HG03097 (cell line): Measurements from ENCODE around the gene LMO2.
"Not testable (repeated sequence)": the region's sequence is repeated elsewhere in the genome, so short reads cannot be mapped to it uniquely, and the experiment has no call there.

Experiments used
- ATAC-seq: cut with Tn5 transposase; IDR thresholded peaks from one replicate; pipeline ENCODE4 v1.9.1; 2021; ENCODE audit not compliant: unreplicated experiment, low FRiP score

Gene LMO2

GRCh38 chr11:33829430-33830141, 62.3 kb downstream of the LMO2 start:
- no peak for ATAC-seq

- no peak for ATAC-seq
Measured at GRCh38 chr11:33828604-33829429, 63.1 kb downstream of the LMO2 start.

- no peak for ATAC-seq
Measured at GRCh38 chr11:33827206-33827605, 64.7 kb downstream of the LMO2 start.

GRCh38 chr11:33825854-33826560, 65.9 kb downstream of the LMO2 start:
- no peak for ATAC-seq

- not testable (repeated sequence) for ATAC-seq
Measured at GRCh38 chr11:33822981-33823380, 68.9 kb downstream of the LMO2 start.

GRCh38 chr11:33819278-33820035, 72.4 kb downstream of the LMO2 start:
- ATAC-seq = no peak
